Spleen (tissue), 7 donors: Measurements from ENCODE around the gene TRAF3IP3.

Experiments
- CTCF ChIP-seq, 11 experiments: fragments of 200-600 bp in 7 of 11; fragments of 450-650 bp in 4 of 11; sonication (generic) in 4 of 11; IDR thresholded peaks in 8 of 11; conservative IDR thresholded peaks in 3 of 11; 1 replicate in 7 of 11; 2 replicates in 4 of 11; pipeline versions ENCODE4 v1.4.0 to v1.8.0; 2016 to 2021; ENCODE audit warnings: antibody characterized with exemption in 11 of 11, inconsistent platforms in 4 of 11, mild to moderate bottlenecking in 1 of 11
- POLR2A ChIP-seq, 3 donors: fragments of 450-650 bp; IDR thresholded peaks; one replicate each; pipeline ENCODE4 v1.5.1; 2017; ENCODE audit warnings: antibody characterized with exemption in 3 of 3, mild to moderate bottlenecking in 1 of 3
- POLR2AphosphoS5 ChIP-seq, 3 donors: sonication (generic); formaldehyde crosslinking; IDR thresholded peaks; one replicate each; pipeline ENCODE4 v1.5.1; 2017; ENCODE audit warnings: antibody characterized with exemption in 3 of 3
- donor health status: DM: no; HTN: no; CAD: no; lungs with moderate emphysema.
- donor health status: DM: no; HTN: no; CAD: no.
- donor health status: DM: no; HTN: no; CAD: no.

GRCh38 chr1:209805875-209806760 lies 50.3 kb downstream of the TRAF3IP3 start, which contains the start of gene IRF6:
- TF ChIP-seq CTCF (IDR thresholded peaks at IDR 0.05 in 8 of 11, conservative IDR thresholded peaks at IDR 0.05 in 3 of 11) (no peak), POLR2A (IDR thresholded peaks at IDR 0.05) (no peak), POLR2AphosphoS5 (IDR thresholded peaks at IDR 0.05) (peak; percentile 59 to 77 (median 70))
